ENCODE data around the gene COCH. TPM values are rescaled to one million over a fixed set of nuclear protein-coding genes. Genes with fewer than 3 reads are reported as not detected.
"Not testable (repeated sequence)": the region's sequence is repeated elsewhere in the genome, so short reads cannot be mapped to it uniquely, and the experiment has no call there.

The COCH gene
- total and polyA plus RNA-seq, 3 experiments from 2014 or later: 0.33 to 1.9 (median 1.4) TPM

DNA sequence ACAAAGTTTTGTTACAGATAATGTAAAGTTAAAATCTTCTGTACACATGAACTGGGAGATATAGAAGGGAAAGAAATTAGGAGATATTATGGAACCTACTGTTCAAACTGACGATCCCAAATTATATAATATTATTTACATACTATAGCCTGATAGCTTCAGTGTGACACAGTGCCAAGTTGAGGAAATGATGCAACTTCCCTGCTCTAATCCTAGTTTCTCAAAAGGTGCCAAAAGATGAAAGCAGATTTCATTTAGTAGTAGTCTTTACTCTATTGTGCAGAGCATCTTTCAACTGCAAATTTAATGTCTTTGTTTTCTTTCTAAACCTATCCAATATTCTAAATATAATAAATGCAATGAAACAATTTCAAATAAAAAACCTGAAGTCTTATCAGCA is 46.9 kb downstream of the COCH start:
- Histone ChIP-seq H3K27me3 (ENCODE audit: insufficient read depth, low read length, poor library complexity, severe bottlenecking) (no peaks in the 10 kb centered on the region), H3K27ac (ENCODE audit: low read depth, low read length) (no peak overlapping the region), H3K4me1 (ENCODE audit: insufficient read depth, low read length) (no peaks in the 10 kb centered on the region), H3K36me3 (ENCODE audit: insufficient read depth, low read length) (no peaks in the 10 kb centered on the region), H3K9me3 (ENCODE audit: low read length) (no peaks in the 10 kb centered on the region), H3K4me3 (ENCODE audit: low read length) (no peak overlapping the region)
- no peak overlapping the region for H3K4me3 Mint-ChIP-seq
- H3K27ac Mint-ChIP-seq: no peak overlapping the region
- no peaks in the 10 kb centered on the region for H3K9me3 Mint-ChIP-seq
- ChIA-PET CTCF (no interaction called here), POLR2A (no interaction called here)
- H3K36me3 Mint-ChIP-seq: peaks cover 0 to 34% (median 10%) of the 10 kb centered on the region in 3 donors
- H3K4me1 Mint-ChIP-seq: peaks cover 4 to 9% (median 8%) of the 10 kb centered on the region in 3 donors
- no peaks in the 10 kb centered on the region for H3K27me3 Mint-ChIP-seq
- DNase-seq: no peak

DNA sequence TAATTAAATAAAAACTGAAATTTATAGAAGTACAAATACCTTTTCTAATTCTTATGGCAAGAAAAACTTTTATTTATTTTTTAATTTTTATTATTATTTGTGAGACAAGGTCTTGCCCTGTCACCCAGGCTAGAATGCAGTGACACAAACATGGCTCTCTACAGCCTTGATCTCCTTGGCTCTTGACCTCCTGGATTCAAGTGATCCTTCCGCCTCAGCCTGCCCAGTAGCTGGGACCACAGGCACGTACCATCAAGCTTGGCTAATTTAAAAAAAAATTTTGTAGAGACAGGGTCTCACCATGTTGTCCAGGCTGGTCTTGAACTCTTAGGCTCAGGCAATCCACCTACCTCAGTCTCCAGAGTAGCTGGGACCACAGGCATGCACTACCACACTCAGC is 47.4 kb downstream of the COCH start:
- Histone ChIP-seq H3K4me3 (ENCODE audit: low read length) (no peak overlapping the region), H3K27ac (ENCODE audit: low read depth, low read length) (no peak overlapping the region), H3K4me1 (ENCODE audit: insufficient read depth, low read length) (no peaks in the 10 kb centered on the region), H3K9me3 (ENCODE audit: low read length) (no peaks in the 10 kb centered on the region), H3K27me3 (ENCODE audit: insufficient read depth, low read length, poor library complexity, severe bottlenecking) (no peaks in the 10 kb centered on the region), H3K36me3 (ENCODE audit: insufficient read depth, low read length) (no peaks in the 10 kb centered on the region)
- peaks cover 0 to 31% (median 9%) of the 10 kb centered on the region in 3 donors for H3K36me3 Mint-ChIP-seq
- peaks cover 4 to 8% (median 8%) of the 10 kb centered on the region in 3 donors for H3K4me1 Mint-ChIP-seq
- ChIA-PET CTCF (no interaction called here), POLR2A (no interaction called here)
- no peak overlapping the region for H3K4me3 Mint-ChIP-seq
- no peak for DNase-seq
- H3K9me3 Mint-ChIP-seq: no peaks in the 10 kb centered on the region
- no peaks in the 10 kb centered on the region for H3K27me3 Mint-ChIP-seq
- H3K27ac Mint-ChIP-seq: no peak overlapping the region

- no peak overlapping the region for H3K4me3 Mint-ChIP-seq
- no peaks in the 10 kb centered on the region for H3K9me3 Mint-ChIP-seq
- ChIA-PET CTCF (no interaction called here), POLR2A (no interaction called here)
- Histone ChIP-seq H3K9me3 (ENCODE audit: low read length) (no peaks in the 10 kb centered on the region), H3K36me3 (ENCODE audit: insufficient read depth, low read length) (no peaks in the 10 kb centered on the region), H3K4me3 (ENCODE audit: low read length) (no peak overlapping the region), H3K27ac (ENCODE audit: low read depth, low read length) (no peak overlapping the region), H3K27me3 (ENCODE audit: insufficient read depth, low read length, poor library complexity, severe bottlenecking) (no peaks in the 10 kb centered on the region), H3K4me1 (ENCODE audit: insufficient read depth, low read length) (no peaks in the 10 kb centered on the region)
- no peaks in the 10 kb centered on the region for H3K27me3 Mint-ChIP-seq
- peaks cover 0 to 27% (median 8%) of the 10 kb centered on the region in 3 donors for H3K36me3 Mint-ChIP-seq
- DNase-seq: no peak
- H3K4me1 Mint-ChIP-seq: peaks cover 10 to 12% (median 11%) of the 10 kb centered on the region in 3 donors
- H3K27ac Mint-ChIP-seq: no peak overlapping the region
These were observed 50.9 kb downstream of the COCH start for GRCh38 chr14:30925254-30925653.

- CTCF ChIA-PET: no interaction called here
These were observed 54.1 kb downstream of the COCH start for GRCh38 chr14:30928462-30928861.

DNA sequence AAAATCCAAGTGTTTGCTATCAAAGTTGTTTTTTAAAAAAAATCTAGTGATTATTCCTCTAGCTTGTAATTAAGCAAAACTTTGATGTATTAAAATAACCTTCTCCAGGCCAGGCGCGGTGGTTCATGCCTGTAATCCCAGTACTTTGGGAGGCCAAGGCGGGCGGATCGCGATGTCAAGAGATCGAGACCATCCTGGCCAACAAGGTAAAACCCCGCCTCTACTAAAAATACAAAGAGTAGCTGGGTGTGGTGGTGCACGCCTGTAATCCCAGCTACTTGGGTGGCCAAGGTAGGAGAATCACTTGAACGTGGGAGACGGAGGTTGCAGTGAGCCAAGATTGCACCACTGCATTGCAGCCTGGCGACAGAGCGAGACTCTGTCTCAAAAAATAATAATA is 59.6 kb downstream of the COCH start:
- H3K27ac Mint-ChIP-seq; H3K4me1 Mint-ChIP-seq; H3K4me3 Mint-ChIP-seq; H3K27me3 ChIP-seq (ENCODE audit: insufficient read depth, low read length, poor library complexity, severe bottlenecking); H3K9me3 ChIP-seq (ENCODE audit: low read length); H3K27me3 Mint-ChIP-seq; POLR2A ChIA-PET; H3K4me1 ChIP-seq (ENCODE audit: insufficient read depth, low read length); H3K27ac ChIP-seq (ENCODE audit: low read depth, low read length); H3K9me3 Mint-ChIP-seq; H3K4me3 ChIP-seq (ENCODE audit: low read length); CTCF ChIA-PET; DNase-seq: not testable (repeated sequence)
- H3K36me3 ChIP-seq (ENCODE audit: insufficient read depth, low read length): peaks cover 14% of the 10 kb centered on the region
- H3K36me3 Mint-ChIP-seq: peaks cover 11 to 59% (median 15%) of the 10 kb centered on the region in 3 donors

More at GRCh38 chr14:30928462-30928861, 54.1 kb downstream of the COCH start:
- no peak overlapping the region for H3K27ac Mint-ChIP-seq
- Histone ChIP-seq H3K4me1 (ENCODE audit: insufficient read depth, low read length) (no peaks in the 10 kb centered on the region), H3K36me3 (ENCODE audit: insufficient read depth, low read length) (no peaks in the 10 kb centered on the region), H3K9me3 (ENCODE audit: low read length) (no peaks in the 10 kb centered on the region), H3K4me3 (ENCODE audit: low read length) (no peak overlapping the region), H3K27ac (ENCODE audit: low read depth, low read length) (no peak overlapping the region), H3K27me3 (ENCODE audit: insufficient read depth, low read length, poor library complexity, severe bottlenecking) (no peaks in the 10 kb centered on the region)
- H3K4me3 Mint-ChIP-seq: no peak overlapping the region
- no peaks in the 10 kb centered on the region for H3K27me3 Mint-ChIP-seq
- DNase-seq: no peak
- no peaks in the 10 kb centered on the region for H3K9me3 Mint-ChIP-seq
- H3K36me3 Mint-ChIP-seq: peaks cover 0 to 36% (median 4%) of the 10 kb centered on the region in 3 donors
- POLR2A ChIA-PET: no interaction called here
- H3K4me1 Mint-ChIP-seq: peaks cover 2 to 12% (median 6%) of the 10 kb centered on the region in 3 donors

GRCh38 chr14:30935445-30935844 is 61.1 kb downstream of the COCH start:
- H3K4me3 Mint-ChIP-seq: no peak overlapping the region
- Histone ChIP-seq H3K4me1 (ENCODE audit: insufficient read depth, low read length) (no peaks in the 10 kb centered on the region), H3K27ac (ENCODE audit: low read depth, low read length) (no peak overlapping the region), H3K27me3 (ENCODE audit: insufficient read depth, low read length, poor library complexity, severe bottlenecking) (no peaks in the 10 kb centered on the region), H3K4me3 (ENCODE audit: low read length) (no peak overlapping the region), H3K9me3 (ENCODE audit: low read length) (no peaks in the 10 kb centered on the region), H3K36me3 (ENCODE audit: insufficient read depth, low read length) (peaks cover 14% of the 10 kb centered on the region)
- no peak for DNase-seq
- CTCF ChIA-PET: no interaction called here
- no peak overlapping the region for H3K27ac Mint-ChIP-seq
- POLR2A ChIA-PET: no interaction called here
- H3K27me3 Mint-ChIP-seq: no peaks in the 10 kb centered on the region
- no peaks in the 10 kb centered on the region for H3K9me3 Mint-ChIP-seq
- peaks cover 11 to 68% (median 17%) of the 10 kb centered on the region in 3 donors for H3K36me3 Mint-ChIP-seq
- no peaks in the 10 kb centered on the region for H3K4me1 Mint-ChIP-seq

GRCh38 chr14:30938617-30939016 is 64.3 kb downstream of the COCH start:
- Histone ChIP-seq H3K9me3 (ENCODE audit: low read length) (no peaks in the 10 kb centered on the region), H3K27me3 (ENCODE audit: insufficient read depth, low read length, poor library complexity, severe bottlenecking) (no peaks in the 10 kb centered on the region), H3K4me1 (ENCODE audit: insufficient read depth, low read length) (no peaks in the 10 kb centered on the region), H3K27ac (ENCODE audit: low read depth, low read length) (no peak overlapping the region), H3K36me3 (ENCODE audit: insufficient read depth, low read length) (peaks cover 18% of the 10 kb centered on the region), H3K4me3 (ENCODE audit: low read length) (no peak overlapping the region)
- no peak for DNase-seq
- Mint-ChIP-seq H3K36me3 (peaks cover 11 to 76% (median 20%) of the 10 kb centered on the region in 3 donors), H3K9me3 (no peaks in the 10 kb centered on the region), H3K4me3 (no peak overlapping the region), H3K27me3 (no peaks in the 10 kb centered on the region), H3K27ac (no peak overlapping the region), H3K4me1 (no peaks in the 10 kb centered on the region)
- ChIA-PET CTCF (no interaction called here), POLR2A (no interaction called here)

Data from CD8-positive, alpha-beta memory T cell (primary cell).